Ectodermal cell (in vitro differentiated cells): ENCODE data around the gene FAM124A.

Experiments
- H3K27ac ChIP-seq: 2 replicates; pipeline ENCODE4 v1.7.0; 2013; ENCODE audit warnings: mild to moderate bottlenecking, low read depth, low read length; ENCODE audit not compliant: insufficient read depth, poor library complexity, severe bottlenecking
- H3K27me3 ChIP-seq: 2 replicates; pipeline ENCODE4 v1.7.0; 2013; ENCODE audit warnings: mild to moderate bottlenecking, low read length; ENCODE audit not compliant: insufficient read depth, control insufficient read depth, poor library complexity, severe bottlenecking
- H3K36me3 ChIP-seq: one replicate; pipeline ENCODE4 v1.7.0; 2013; ENCODE audit warnings: low read length; ENCODE audit not compliant: control insufficient read depth, insufficient read depth
- H3K4me1 ChIP-seq: one replicate; pipeline ENCODE4 v1.7.0; 2013; ENCODE audit warnings: low read length; ENCODE audit not compliant: control insufficient read depth, insufficient read depth
- H3K4me3 ChIP-seq: 2 replicates; pipeline ENCODE4 v1.7.0; 2013; ENCODE audit warnings: low read depth, low read length, control low read depth; ENCODE audit not compliant: insufficient read depth
- H3K9me3 ChIP-seq: 2 replicates; pipeline ENCODE4 v1.7.0; 2013; ENCODE audit warnings: mild to moderate bottlenecking, low read length, moderate library complexity; ENCODE audit not compliant: control insufficient read depth
- WGBS, 2 experiments: methylation state at CpG; one replicate each; pipeline ENCODE4 v1.1.7; 2013; ENCODE audit warnings: missing lambda C conversion rate in 2 of 2; 5-methylcytosine and 5-hydroxymethylcytosine counted together

The FAM124A gene

DNA sequence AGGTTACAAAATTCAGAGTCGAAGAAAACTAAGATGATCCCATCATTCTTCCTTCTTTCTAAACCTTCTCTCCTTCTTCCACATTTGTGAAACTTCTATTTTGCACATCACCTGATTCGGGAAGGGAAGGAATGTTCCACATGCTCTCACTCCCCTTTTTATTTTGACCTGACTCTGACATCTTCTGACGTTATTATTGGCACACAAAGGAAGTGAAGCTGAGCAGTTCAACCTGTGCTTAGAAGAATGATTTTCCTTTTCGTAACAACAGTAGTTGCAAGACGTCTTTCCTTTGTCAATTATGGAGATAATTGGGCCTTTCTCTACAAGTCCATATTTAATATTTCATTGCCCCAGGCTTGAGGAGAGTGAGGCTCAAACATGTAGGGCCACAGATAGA lies 18.0 kb downstream of the FAM124A start:
- no peaks in the 10 kb centered on the region for H3K27me3 ChIP-seq
- 91% methylated on average over 5 of the region's 5 CpGs for WGBS, 2 experiments

DNA sequence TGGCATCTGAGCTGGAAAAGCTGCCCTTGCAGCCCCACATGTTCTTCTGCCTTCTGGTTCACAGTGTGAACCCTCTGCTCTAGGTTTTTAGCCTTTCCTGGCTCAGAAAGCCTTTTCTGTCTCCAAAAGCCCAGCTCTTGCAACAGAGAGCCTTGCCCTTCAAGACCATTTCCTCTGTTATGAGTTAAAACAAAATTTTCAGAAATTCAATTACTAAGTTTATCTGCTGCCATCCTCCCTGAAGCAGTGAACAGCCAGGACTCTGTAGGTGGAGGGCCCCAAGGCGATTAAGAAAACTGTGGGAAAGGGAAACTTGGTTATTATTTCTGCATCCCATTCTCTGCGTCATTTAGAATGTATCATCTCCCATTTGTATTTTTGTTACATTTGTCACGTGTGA lies 18.8 kb downstream of the FAM124A start:
- Histone ChIP-seq H3K27ac (no peak overlapping the region), H3K4me3 (no peak overlapping the region), H3K4me1 (peaks cover 34% of the 10 kb centered on the region), H3K36me3 (no peaks in the 10 kb centered on the region), H3K9me3 (no peaks in the 10 kb centered on the region), H3K27me3 (no peaks in the 10 kb centered on the region)
- WGBS, 2 experiments, result 96 to 99% methylated on average over 3 of the region's 3 CpGs

More for the DNA sequence above, 18.0 kb downstream of the FAM124A start:
- Histone ChIP-seq H3K27ac (no peak overlapping the region), H3K9me3 (no peaks in the 10 kb centered on the region), H3K4me3 (no peak overlapping the region), H3K4me1 (peaks cover 38% of the 10 kb centered on the region), H3K36me3 (no peaks in the 10 kb centered on the region)

GRCh38 chr13:51241720-51242119 lies 19.5 kb downstream of the FAM124A start:
- no peaks in the 10 kb centered on the region for H3K36me3 ChIP-seq
- no peaks in the 10 kb centered on the region for H3K9me3 ChIP-seq
- peaks cover 40% of the 10 kb centered on the region for H3K4me1 ChIP-seq
- H3K27me3 ChIP-seq, result no peaks in the 10 kb centered on the region
- WGBS, 2 experiments, result 90 to 96% methylated on average over 5 to 6 of the region's 6 CpGs
- H3K27ac ChIP-seq, result no peak overlapping the region
- H3K4me3 ChIP-seq, result no peak overlapping the region

DNA sequence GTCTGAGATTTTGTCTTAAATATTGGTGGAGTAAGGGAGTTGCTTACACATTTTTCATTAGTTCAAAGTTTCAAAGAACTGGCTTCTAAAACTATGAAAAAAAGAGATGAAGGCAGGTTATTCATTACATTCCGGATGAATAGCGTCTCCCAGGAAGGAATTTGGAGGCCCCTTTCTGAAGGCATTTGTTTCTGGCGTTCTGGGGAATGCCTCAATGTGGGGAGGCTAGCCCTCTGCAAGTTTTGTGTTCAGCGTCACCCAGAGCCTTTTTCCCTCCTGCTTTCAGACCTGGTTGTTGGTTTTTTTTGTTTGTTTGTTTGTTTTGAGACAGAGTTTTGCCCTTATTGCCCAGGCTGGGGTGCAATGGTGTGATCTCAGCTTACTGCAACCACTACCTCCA lies 21.0 kb downstream of the FAM124A start:
- no peak overlapping the region for H3K4me3 ChIP-seq
- no peaks in the 10 kb centered on the region for H3K9me3 ChIP-seq
- WGBS, 2 experiments, result 13 to 20% methylated on average over 4 of the region's 4 CpGs
- peak overlapping the region; percentile 29 for H3K27ac ChIP-seq
- no peaks in the 10 kb centered on the region for H3K27me3 ChIP-seq
- no peaks in the 10 kb centered on the region for H3K36me3 ChIP-seq
- H3K4me1 ChIP-seq, result peaks cover 44% of the 10 kb centered on the region

DNA sequence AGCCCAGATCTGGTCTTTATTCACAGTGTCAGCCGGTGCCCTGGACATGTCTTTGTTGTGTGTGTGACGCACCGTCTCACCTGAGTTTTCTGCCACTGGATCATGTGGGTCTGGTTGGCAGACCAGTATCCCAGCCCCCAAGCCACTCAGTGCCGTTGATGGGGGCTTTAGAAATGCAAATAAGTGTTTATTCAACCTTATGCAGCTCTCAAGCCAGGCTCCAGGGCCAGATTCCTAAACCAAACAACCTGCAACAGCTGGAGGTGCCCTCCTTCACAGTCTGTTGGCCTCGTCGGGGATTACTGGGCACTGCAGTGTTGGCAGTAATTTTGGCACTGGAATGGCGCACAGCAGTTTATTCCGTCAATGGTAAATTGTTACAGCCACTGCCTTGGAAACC lies 21.6 kb downstream of the FAM124A start:
- Histone ChIP-seq H3K4me1 (peaks cover 44% of the 10 kb centered on the region), H3K9me3 (no peaks in the 10 kb centered on the region), H3K27me3 (no peaks in the 10 kb centered on the region), H3K27ac (peak overlapping the region; percentile 29), H3K36me3 (no peaks in the 10 kb centered on the region), H3K4me3 (no peak overlapping the region)
- WGBS, 2 experiments, result 34 to 39% methylated on average over 8 of the region's 8 CpGs

DNA sequence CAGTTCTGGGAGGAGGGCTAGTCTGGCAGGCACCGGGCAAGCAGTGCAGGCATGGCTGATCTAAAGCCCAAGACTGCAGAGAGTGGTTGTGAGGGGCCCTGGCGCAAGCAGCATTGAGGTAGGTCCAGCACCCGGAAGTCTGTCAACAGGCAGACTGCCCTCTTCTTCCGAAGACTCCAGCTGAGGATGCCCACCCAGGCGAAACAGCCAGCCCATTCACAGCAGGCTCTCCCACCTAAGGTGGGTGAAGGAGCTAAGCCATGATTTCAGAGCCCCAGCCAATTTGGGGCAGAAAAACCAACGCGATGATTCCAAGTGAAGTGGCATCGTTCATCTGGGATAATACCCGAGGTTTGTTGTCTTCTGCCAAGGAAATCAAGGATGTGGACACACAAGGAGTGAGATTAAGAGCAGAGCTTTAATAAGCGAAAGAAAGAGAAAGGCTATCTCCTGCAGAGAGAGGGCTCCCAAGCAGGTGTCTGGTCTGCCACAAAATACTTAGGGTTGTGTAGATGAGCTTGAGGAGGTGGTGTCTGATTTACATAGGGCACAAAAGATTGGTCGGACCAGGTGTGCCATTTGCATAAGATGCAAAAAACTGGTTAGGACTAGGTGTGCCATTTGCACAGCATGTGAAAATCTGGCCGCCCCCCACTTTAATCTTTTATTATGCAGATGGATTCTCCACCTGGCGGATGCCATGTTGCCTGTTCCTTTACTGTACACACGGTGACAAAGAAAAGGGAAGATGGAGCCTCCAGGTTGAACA lies 22.6 kb downstream of the FAM124A start:
- Histone ChIP-seq H3K27me3 (no peaks in the 10 kb centered on the region), H3K36me3 (no peaks in the 10 kb centered on the region), H3K27ac (no peak overlapping the region), H3K9me3 (no peaks in the 10 kb centered on the region), H3K4me3 (no peak overlapping the region), H3K4me1 (peaks cover 44% of the 10 kb centered on the region)
- WGBS, 2 experiments, result 78 to 79% methylated on average over 14 of the region's 14 CpGs

GRCh38 chr13:51245583-51245982 lies 23.4 kb downstream of the FAM124A start:
- peaks cover 44% of the 10 kb centered on the region for H3K4me1 ChIP-seq
- 95 to 100% methylated on average over 2 of the region's 2 CpGs for WGBS, 2 experiments
- no peaks in the 10 kb centered on the region for H3K27me3 ChIP-seq
- H3K4me3 ChIP-seq, result no peak overlapping the region
- H3K9me3 ChIP-seq, result no peaks in the 10 kb centered on the region
- no peaks in the 10 kb centered on the region for H3K36me3 ChIP-seq
- H3K27ac ChIP-seq, result no peak overlapping the region

DNA sequence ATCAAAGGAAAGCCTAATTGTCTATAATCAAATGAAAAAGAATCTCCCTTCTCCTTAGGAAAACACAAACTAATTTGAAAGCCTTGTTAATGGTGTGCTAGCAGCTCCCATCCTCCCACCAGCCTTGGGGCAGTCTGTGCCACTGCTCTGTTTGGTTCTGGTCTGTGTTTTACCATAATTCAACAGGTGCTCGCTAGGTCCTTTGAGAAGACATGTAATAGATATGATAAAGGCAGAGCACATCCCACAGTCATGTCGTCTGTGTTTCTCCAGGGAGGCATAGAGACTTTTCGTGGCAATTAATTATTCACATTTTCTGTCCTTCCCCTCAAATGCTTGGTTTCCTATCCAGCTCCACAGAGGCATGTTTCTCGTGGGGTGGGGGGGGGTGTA lies 23.8 kb downstream of the FAM124A start:
- 88 to 91% methylated on average over 4 of the region's 4 CpGs for WGBS, 2 experiments
- no peaks in the 10 kb centered on the region for H3K36me3 ChIP-seq
- no peaks in the 10 kb centered on the region for H3K9me3 ChIP-seq
- H3K4me1 ChIP-seq, result peaks cover 40% of the 10 kb centered on the region
- no peaks in the 10 kb centered on the region for H3K27me3 ChIP-seq
- no peak overlapping the region for H3K27ac ChIP-seq
- H3K4me3 ChIP-seq, result no peak overlapping the region

DNA sequence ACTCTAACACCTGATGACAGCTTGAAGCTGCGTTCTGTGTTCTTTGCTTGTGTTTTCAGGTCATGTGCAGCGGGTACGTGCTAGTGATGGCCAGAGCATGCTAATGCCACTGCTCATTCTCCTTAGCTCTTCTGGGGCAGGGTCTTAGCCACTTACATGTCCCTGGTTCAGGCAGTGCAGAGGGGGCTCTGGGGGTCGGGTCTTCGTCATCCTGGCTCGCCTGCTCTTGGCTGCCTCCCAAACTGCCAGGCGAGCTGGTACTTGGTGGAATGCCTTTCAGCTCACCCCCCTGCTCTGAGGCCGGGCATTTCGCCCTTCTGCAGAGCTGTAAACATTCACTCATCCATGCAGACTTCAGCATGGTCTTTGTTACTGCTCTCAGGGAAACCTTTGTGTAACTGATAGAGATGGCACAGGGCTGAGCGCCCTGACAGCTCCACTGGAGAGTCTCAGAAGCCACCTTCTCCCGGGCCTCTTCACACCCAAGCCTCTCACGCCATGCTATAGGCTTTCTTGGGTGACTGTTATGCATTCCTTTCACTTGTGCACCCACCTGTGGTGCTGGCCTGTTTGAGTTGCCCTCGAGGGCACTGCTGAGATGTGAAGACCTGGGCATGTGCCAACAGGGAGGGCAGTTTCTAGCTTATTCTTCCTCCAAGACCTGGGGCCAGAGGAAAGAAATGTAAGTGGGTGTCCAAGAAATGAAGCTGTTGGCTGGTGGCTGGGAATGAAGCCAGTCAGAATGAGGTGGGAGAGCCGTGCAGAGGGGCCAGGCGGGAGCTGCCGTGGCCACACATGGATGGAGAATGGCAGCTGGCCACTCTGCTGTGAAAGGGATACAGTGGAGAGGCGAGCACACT lies 24.4 kb downstream of the FAM124A start:
- 75 to 84% methylated on average over 17 of the region's 17 CpGs for WGBS, 2 experiments

GRCh38 chr13:51249255-51249654 lies 27.1 kb downstream of the FAM124A start:
- H3K9me3 ChIP-seq, result no peaks in the 10 kb centered on the region
- no peaks in the 10 kb centered on the region for H3K27me3 ChIP-seq
- no peak overlapping the region for H3K27ac ChIP-seq
- H3K36me3 ChIP-seq, result peaks cover 15% of the 10 kb centered on the region
- H3K4me1 ChIP-seq, result peaks cover 16% of the 10 kb centered on the region
- H3K4me3 ChIP-seq, result no peak overlapping the region
- WGBS, 2 experiments, result 100% methylated on average over 1 of the region's 1 CpG; no CpG with 5 or more reads in 1 of the 2 experiments

More for the DNA sequence above, 24.4 kb downstream of the FAM124A start:
- H3K9me3 ChIP-seq, result no peaks in the 10 kb centered on the region
- no peak overlapping the region for H3K27ac ChIP-seq
- H3K4me1 ChIP-seq, result peaks cover 37% of the 10 kb centered on the region
- no peak overlapping the region for H3K4me3 ChIP-seq
- no peaks in the 10 kb centered on the region for H3K27me3 ChIP-seq
- H3K36me3 ChIP-seq, result peaks cover 4% of the 10 kb centered on the region
